ENCODE data around the gene KCTD1.

GRCh38 chr18:26540043-26540628 lies 8.2 kb downstream of the KCTD1 start:
- TF ChIP-seq CTCF (IDR thresholded peaks at IDR 0.05; ENCODE audit: low read depth, low read length) (no peak), EZH2phosphoT487 (IDR thresholded peaks at IDR 0.05; ENCODE audit: low read depth) (no peak)
